Measurements from ENCODE around the gene CD300LD. TPM values are rescaled to one million over a fixed set of nuclear protein-coding genes. Genes with fewer than 3 reads are reported as not detected.
A peak's percentile ranks its signal among the peaks of the same experiment; 100 is the strongest.

CD300LD gene
- polyA plus RNA-seq, 4 donors, result not detected

GRCh38 chr17:74608511-74608910 lies 16.4 kb upstream of the CD300LD start:
- DNase-seq (ENCODE audit: low read depth in 4 of 4, low spot score in 2 of 4), result no peak

GRCh38 chr17:74607221-74607620 lies 15.1 kb upstream of the CD300LD start:
- no peak for DNase-seq (ENCODE audit: low read depth in 4 of 4, low spot score in 2 of 4)

- no peak for DNase-seq (ENCODE audit: low read depth in 4 of 4, low spot score in 2 of 4)
These were observed 14.0 kb upstream of the CD300LD start for GRCh38 chr17:74606050-74606449.

GRCh38 chr17:74605361-74605760 lies 13.3 kb upstream of the CD300LD start:
- no peak for DNase-seq (ENCODE audit: low read depth in 4 of 4, low spot score in 2 of 4)

- no peak for DNase-seq (ENCODE audit: low read depth in 4 of 4, low spot score in 2 of 4)
These were observed 12.7 kb upstream of the CD300LD start for GRCh38 chr17:74604761-74605160.

- no peak for DNase-seq (ENCODE audit: low read depth in 4 of 4, low spot score in 2 of 4)
These were observed 12.1 kb upstream of the CD300LD start for GRCh38 chr17:74604200-74604599.

- no peak for DNase-seq (ENCODE audit: low read depth in 4 of 4, low spot score in 2 of 4)
These were observed 11.7 kb upstream of the CD300LD start for GRCh38 chr17:74603746-74604145.

- DNase-seq (ENCODE audit: low read depth in 4 of 4, low spot score in 2 of 4), result no peak
These were observed 11.1 kb upstream of the CD300LD start for GRCh38 chr17:74603037-74603635.

- no peak for DNase-seq (ENCODE audit: low read depth in 4 of 4, low spot score in 2 of 4)
These were observed 10.0 kb upstream of the CD300LD start for GRCh38 chr17:74601944-74602572.

- peak in 1 of 4 donors; percentile 2 for DNase-seq (ENCODE audit: low read depth in 4 of 4, low spot score in 2 of 4)
These were observed 7.4 kb upstream of the CD300LD start for GRCh38 chr17:74599448-74599939.

GRCh38 chr17:74599023-74599399 lies 6.9 kb upstream of the CD300LD start:
- DNase-seq (ENCODE audit: low read depth in 4 of 4, low spot score in 2 of 4), result no peak

GRCh38 chr17:74598346-74599022 lies 6.4 kb upstream of the CD300LD start:
- no peak for DNase-seq (ENCODE audit: low read depth in 4 of 4, low spot score in 2 of 4)

- DNase-seq (ENCODE audit: low read depth in 4 of 4, low spot score in 2 of 4), result no peak
These were observed 5.1 kb upstream of the CD300LD start for GRCh38 chr17:74597069-74597790.

GRCh38 chr17:74595037-74595750 lies 3.1 kb upstream of the CD300LD start:
- DNase-seq (ENCODE audit: low read depth in 4 of 4, low spot score in 2 of 4), result no peak

- no peak for DNase-seq (ENCODE audit: low read depth in 4 of 4, low spot score in 2 of 4)
These were observed 580 bp downstream of the CD300LD start for GRCh38 chr17:74591503-74591902.

- DNase-seq (ENCODE audit: low read depth in 4 of 4, low spot score in 2 of 4), result no peak
These were observed 6.4 kb downstream of the CD300LD start for GRCh38 chr17:74585711-74586110.

GRCh38 chr17:74584292-74585060 lies 7.6 kb downstream of the CD300LD start:
- DNase-seq (ENCODE audit: low read depth in 4 of 4, low spot score in 2 of 4), result no peak

GRCh38 chr17:74582633-74583032 lies 9.4 kb downstream of the CD300LD start:
- no peak for DNase-seq (ENCODE audit: low read depth in 4 of 4, low spot score in 2 of 4)

GRCh38 chr17:74579900-74580299 lies 12.2 kb downstream of the CD300LD start:
- DNase-seq (ENCODE audit: low read depth in 4 of 4, low spot score in 2 of 4), result no peak

GRCh38 chr17:74578979-74579378 lies 13.1 kb downstream of the CD300LD start:
- no peak for DNase-seq (ENCODE audit: low read depth in 4 of 4, low spot score in 2 of 4)

Measured in left renal cortex interstitium (tissue), 4 donors.